Activated naive CD8-positive, alpha-beta T cell treated with anti-CD3 and anti-CD28 coated beads, Interleukin-2, amount 10 ng/mL, durations not matched to agents 7 days and 5 days (primary cell): ENCODE data around the gene TNRC6B. TPM values are rescaled to one million over a fixed set of nuclear protein-coding genes. Genes with fewer than 3 reads are reported as not detected.

Source experiments
- ATAC-seq: fragments of 150-1000 bp; cut with Tn5 transposase; one replicate; pipeline ENCODE4 v1.10.0; 2021; ENCODE audit warnings: low read depth, moderate library complexity
- POLR2A ChIA-PET: fragments of 350-600 bp; sonication (Branson Sonifier 250); formaldehyde crosslinking; loops from one replicate; lab custom pipeline; 2021; ENCODE audit warnings: antibody characterized with exemption; lab: Charles Lee
- DNase-seq: peaks from one replicate; pipeline ENCODE4 v3.0.0; 2021
- H3K27ac Mint-ChIP-seq: one replicate; pipeline ENCODE4 v1.8.0; 2022; ENCODE audit warnings: mild to moderate bottlenecking, mixed read lengths
- H3K27me3 Mint-ChIP-seq: one replicate; pipeline ENCODE4 v1.8.0; 2022; ENCODE audit warnings: mild to moderate bottlenecking, moderate library complexity, mixed read lengths
- H3K36me3 Mint-ChIP-seq: one replicate; pipeline ENCODE4 v1.8.0; 2021; ENCODE audit warnings: mild to moderate bottlenecking, mixed read lengths
- H3K4me1 Mint-ChIP-seq: one replicate; pipeline ENCODE4 v1.8.0; 2021; ENCODE audit warnings: mixed read lengths
- H3K4me3 Mint-ChIP-seq: one replicate; pipeline ENCODE4 v1.8.0; 2022; ENCODE audit warnings: mild to moderate bottlenecking, moderate library complexity, mixed read lengths
- H3K9me3 Mint-ChIP-seq: one replicate; pipeline ENCODE4 v1.8.0; 2021; ENCODE audit warnings: mixed read lengths
- total RNA-seq, 2 experiments: library from RNA; stranded (reverse); gene quantifications; one replicate each; pipeline ENCODE4 v1.2.3, GENCODE V29; 2021

Gene TNRC6B
- total RNA-seq, 2 experiments from 2014 or later, result 89.6 to 91.4 TPM

- H3K27me3 Mint-ChIP-seq, result no peaks in the 10 kb centered on the region
- peaks cover 53% of the 10 kb centered on the region for H3K4me1 Mint-ChIP-seq
- H3K36me3 Mint-ChIP-seq, result peaks cover 21% of the 10 kb centered on the region
- peak overlapping the region; percentile 56 for H3K4me3 Mint-ChIP-seq
- no peaks in the 10 kb centered on the region for H3K9me3 Mint-ChIP-seq
- DNase-seq (no peak), ATAC-seq (peak; percentile 68)
- peak overlapping the region; percentile 78 for H3K27ac Mint-ChIP-seq
- POLR2A ChIA-PET, result interaction anchor here (0.5 to 1.0 kb wide), 5 partner anchors 10 to 196 kb away, joined by 3 to 4 read pairs (median 3); partner anchors contain the start of genes ADSL and TNRC6B
These were observed 63.6 kb downstream of the TNRC6B start for GRCh38 chr22:40241200-40241763.

- Mint-ChIP-seq H3K4me1 (peaks cover 55% of the 10 kb centered on the region), H3K27ac (peak overlapping the region; percentile 68), H3K27me3 (no peaks in the 10 kb centered on the region), H3K9me3 (no peaks in the 10 kb centered on the region), H3K36me3 (peaks cover 21% of the 10 kb centered on the region), H3K4me3 (peak overlapping the region; percentile 60)
- POLR2A ChIA-PET, result interaction anchor here (0.6 to 1.4 kb wide), 3 partner anchors 26 to 200 kb away, joined by 3 read pairs; no protein-coding TSS in a partner anchor
- DNase-seq, result no peak
- ATAC-seq, result no peak
These were observed 66.2 kb downstream of the TNRC6B start for GRCh38 chr22:40243891-40244290.

GRCh38 chr22:40244586-40244985 lies 66.9 kb downstream of the TNRC6B start:
- peaks cover 25% of the 10 kb centered on the region for H3K36me3 Mint-ChIP-seq
- H3K4me3 Mint-ChIP-seq, result no peak overlapping the region
- POLR2A ChIA-PET, result interaction anchor here (0.6 kb wide), 1 partner anchor 25 kb away, joined by 3 read pairs; no protein-coding TSS in a partner anchor
- DNase-seq, result no peak
- no peak for ATAC-seq
- H3K4me1 Mint-ChIP-seq, result peaks cover 58% of the 10 kb centered on the region
- H3K27ac Mint-ChIP-seq, result no peak overlapping the region
- H3K9me3 Mint-ChIP-seq, result no peaks in the 10 kb centered on the region
- no peaks in the 10 kb centered on the region for H3K27me3 Mint-ChIP-seq

- H3K36me3 Mint-ChIP-seq, result peaks cover 37% of the 10 kb centered on the region
- peak overlapping the region; percentile 71 for H3K4me3 Mint-ChIP-seq
- POLR2A ChIA-PET, result interaction anchor here (1.2 kb wide), 1 partner anchor 75 kb away, joined by 3 read pairs; no protein-coding TSS in a partner anchor
- ATAC-seq (peak; percentile 91), DNase-seq (peak; percentile 54)
- peaks cover 44% of the 10 kb centered on the region for H3K4me1 Mint-ChIP-seq
- peak overlapping the region; percentile 86 for H3K27ac Mint-ChIP-seq
- H3K27me3 Mint-ChIP-seq, result no peaks in the 10 kb centered on the region
- H3K9me3 Mint-ChIP-seq, result no peaks in the 10 kb centered on the region
These were observed 70.3 kb downstream of the TNRC6B start for GRCh38 chr22:40247976-40248375.

GRCh38 chr22:40249286-40249685 lies 71.6 kb downstream of the TNRC6B start:
- no peak for ATAC-seq
- DNase-seq, result no peak
- Mint-ChIP-seq H3K4me1 (peaks cover 45% of the 10 kb centered on the region), H3K27ac (no peak overlapping the region), H3K9me3 (no peaks in the 10 kb centered on the region), H3K4me3 (no peak overlapping the region), H3K27me3 (no peaks in the 10 kb centered on the region), H3K36me3 (peaks cover 44% of the 10 kb centered on the region)
- POLR2A ChIA-PET, result no interaction called here

- ATAC-seq (no peak), DNase-seq (no peak)
- H3K36me3 Mint-ChIP-seq, result peaks cover 48% of the 10 kb centered on the region
- no peak overlapping the region for H3K4me3 Mint-ChIP-seq
- H3K4me1 Mint-ChIP-seq, result peaks cover 40% of the 10 kb centered on the region
- no peak overlapping the region for H3K27ac Mint-ChIP-seq
- H3K27me3 Mint-ChIP-seq, result no peaks in the 10 kb centered on the region
- H3K9me3 Mint-ChIP-seq, result no peaks in the 10 kb centered on the region
- POLR2A ChIA-PET, result interaction anchor here (0.7 kb wide), 1 partner anchor 10 kb away, joined by 4 read pairs; no protein-coding TSS in a partner anchor
These were observed 72.9 kb downstream of the TNRC6B start for GRCh38 chr22:40250608-40251007.

- H3K27me3 Mint-ChIP-seq, result no peaks in the 10 kb centered on the region
- no peak overlapping the region for H3K4me3 Mint-ChIP-seq
- H3K36me3 Mint-ChIP-seq, result peaks cover 47% of the 10 kb centered on the region
- ATAC-seq, result no peak
- peaks cover 42% of the 10 kb centered on the region for H3K4me1 Mint-ChIP-seq
- H3K9me3 Mint-ChIP-seq, result no peaks in the 10 kb centered on the region
- H3K27ac Mint-ChIP-seq, result no peak overlapping the region
- no peak for DNase-seq
- POLR2A ChIA-PET, result interaction anchor here (0.7 kb wide), 1 partner anchor 10 kb away, joined by 4 read pairs; no protein-coding TSS in a partner anchor
These were observed 73.4 kb downstream of the TNRC6B start for GRCh38 chr22:40251106-40251505.

GRCh38 chr22:40252146-40252545 lies 74.4 kb downstream of the TNRC6B start:
- Mint-ChIP-seq H3K9me3 (no peaks in the 10 kb centered on the region), H3K27me3 (no peaks in the 10 kb centered on the region), H3K27ac (no peak overlapping the region), H3K4me3 (no peak overlapping the region), H3K36me3 (peaks cover 47% of the 10 kb centered on the region), H3K4me1 (peaks cover 41% of the 10 kb centered on the region)
- POLR2A ChIA-PET, result no interaction called here
- ATAC-seq (no peak), DNase-seq (no peak)

GRCh38 chr22:40256516-40256915 lies 78.8 kb downstream of the TNRC6B start:
- POLR2A ChIA-PET, result no interaction called here
- H3K27ac Mint-ChIP-seq, result no peak overlapping the region
- H3K36me3 Mint-ChIP-seq, result peaks cover 57% of the 10 kb centered on the region
- no peak for ATAC-seq
- DNase-seq, result no peak
- peaks cover 32% of the 10 kb centered on the region for H3K4me1 Mint-ChIP-seq
- H3K27me3 Mint-ChIP-seq, result no peaks in the 10 kb centered on the region
- peaks cover 2% of the 10 kb centered on the region for H3K9me3 Mint-ChIP-seq
- no peak overlapping the region for H3K4me3 Mint-ChIP-seq

GRCh38 chr22:40258017-40258416 lies 80.3 kb downstream of the TNRC6B start:
- Mint-ChIP-seq H3K27me3 (no peaks in the 10 kb centered on the region), H3K27ac (peak overlapping the region; percentile 76), H3K4me3 (peak overlapping the region; percentile 9), H3K9me3 (peaks cover 2% of the 10 kb centered on the region), H3K4me1 (peaks cover 32% of the 10 kb centered on the region), H3K36me3 (peaks cover 57% of the 10 kb centered on the region)
- DNase-seq (no peak), ATAC-seq (no peak)
- POLR2A ChIA-PET, result no interaction called here

GRCh38 chr22:40258501-40258915 lies 80.8 kb downstream of the TNRC6B start:
- Mint-ChIP-seq H3K4me3 (peak overlapping the region; percentile 9), H3K27me3 (no peaks in the 10 kb centered on the region), H3K9me3 (peaks cover 2% of the 10 kb centered on the region), H3K4me1 (peaks cover 34% of the 10 kb centered on the region), H3K27ac (peak overlapping the region; percentile 76), H3K36me3 (peaks cover 57% of the 10 kb centered on the region)
- POLR2A ChIA-PET, result no interaction called here
- DNase-seq, result no peak
- ATAC-seq, result no peak

- Mint-ChIP-seq H3K4me3 (no peak overlapping the region), H3K27ac (no peak overlapping the region), H3K4me1 (peaks cover 47% of the 10 kb centered on the region), H3K9me3 (peaks cover 2% of the 10 kb centered on the region), H3K27me3 (no peaks in the 10 kb centered on the region), H3K36me3 (peaks cover 66% of the 10 kb centered on the region)
- POLR2A ChIA-PET, result interaction anchor here (0.6 kb wide), 1 partner anchor 74 kb away, joined by 3 read pairs; no protein-coding TSS in a partner anchor
- no peak for DNase-seq
- ATAC-seq, result no peak
These were observed 84.1 kb downstream of the TNRC6B start for GRCh38 chr22:40261783-40262182.

GRCh38 chr22:40263191-40263590 lies 85.5 kb downstream of the TNRC6B start:
- H3K27ac Mint-ChIP-seq, result no peak overlapping the region
- POLR2A ChIA-PET, result interaction anchor here (0.6 kb wide), 1 partner anchor 65 kb away, joined by 3 read pairs; no protein-coding TSS in a partner anchor
- H3K4me3 Mint-ChIP-seq, result peak overlapping the region; percentile 39
- H3K36me3 Mint-ChIP-seq, result peaks cover 65% of the 10 kb centered on the region
- peaks cover 2% of the 10 kb centered on the region for H3K9me3 Mint-ChIP-seq
- H3K27me3 Mint-ChIP-seq, result no peaks in the 10 kb centered on the region
- ATAC-seq (peak; percentile 59), DNase-seq (no peak)
- H3K4me1 Mint-ChIP-seq, result peaks cover 40% of the 10 kb centered on the region

GRCh38 chr22:40265783-40266182 lies 88.1 kb downstream of the TNRC6B start:
- H3K4me3 Mint-ChIP-seq, result peak overlapping the region; percentile 43
- H3K27ac Mint-ChIP-seq, result peak overlapping the region; percentile 66
- peaks cover 57% of the 10 kb centered on the region for H3K36me3 Mint-ChIP-seq
- ATAC-seq (peak; percentile 62), DNase-seq (no peak)
- H3K27me3 Mint-ChIP-seq, result no peaks in the 10 kb centered on the region
- no peaks in the 10 kb centered on the region for H3K9me3 Mint-ChIP-seq
- H3K4me1 Mint-ChIP-seq, result peaks cover 31% of the 10 kb centered on the region
- POLR2A ChIA-PET, result no interaction called here
